GM18505 (cell line): ENCODE results near the gene EXTL2.
A peak's percentile ranks its signal among the peaks of the same experiment; 100 is the strongest.
"Not testable (repeated sequence)": the region's sequence is repeated elsewhere in the genome, so short reads cannot be mapped to it uniquely, and the experiment has no call there.

Experiments used
- ATAC-seq: cut with Tn5 transposase; IDR thresholded peaks from one replicate; pipeline ENCODE4 v1.9.1; 2021; ENCODE audit not compliant: unreplicated experiment
- POLR2A ChIP-seq: IDR thresholded peaks from 4 replicates; pipeline ENCODE4 v1.6.1; 2011; ENCODE audit warnings: borderline replicate concordance; ENCODE audit not compliant: insufficient read depth, insufficient read length; ENCODE audit errors: extremely low read depth

EXTL2 gene, protein sequence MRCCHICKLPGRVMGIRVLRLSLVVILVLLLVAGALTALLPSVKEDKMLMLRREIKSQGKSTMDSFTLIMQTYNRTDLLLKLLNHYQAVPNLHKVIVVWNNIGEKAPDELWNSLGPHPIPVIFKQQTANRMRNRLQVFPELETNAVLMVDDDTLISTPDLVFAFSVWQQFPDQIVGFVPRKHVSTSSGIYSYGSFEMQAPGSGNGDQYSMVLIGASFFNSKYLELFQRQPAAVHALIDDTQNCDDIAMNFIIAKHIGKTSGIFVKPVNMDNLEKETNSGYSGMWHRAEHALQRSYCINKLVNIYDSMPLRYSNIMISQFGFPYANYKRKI

DNA sequence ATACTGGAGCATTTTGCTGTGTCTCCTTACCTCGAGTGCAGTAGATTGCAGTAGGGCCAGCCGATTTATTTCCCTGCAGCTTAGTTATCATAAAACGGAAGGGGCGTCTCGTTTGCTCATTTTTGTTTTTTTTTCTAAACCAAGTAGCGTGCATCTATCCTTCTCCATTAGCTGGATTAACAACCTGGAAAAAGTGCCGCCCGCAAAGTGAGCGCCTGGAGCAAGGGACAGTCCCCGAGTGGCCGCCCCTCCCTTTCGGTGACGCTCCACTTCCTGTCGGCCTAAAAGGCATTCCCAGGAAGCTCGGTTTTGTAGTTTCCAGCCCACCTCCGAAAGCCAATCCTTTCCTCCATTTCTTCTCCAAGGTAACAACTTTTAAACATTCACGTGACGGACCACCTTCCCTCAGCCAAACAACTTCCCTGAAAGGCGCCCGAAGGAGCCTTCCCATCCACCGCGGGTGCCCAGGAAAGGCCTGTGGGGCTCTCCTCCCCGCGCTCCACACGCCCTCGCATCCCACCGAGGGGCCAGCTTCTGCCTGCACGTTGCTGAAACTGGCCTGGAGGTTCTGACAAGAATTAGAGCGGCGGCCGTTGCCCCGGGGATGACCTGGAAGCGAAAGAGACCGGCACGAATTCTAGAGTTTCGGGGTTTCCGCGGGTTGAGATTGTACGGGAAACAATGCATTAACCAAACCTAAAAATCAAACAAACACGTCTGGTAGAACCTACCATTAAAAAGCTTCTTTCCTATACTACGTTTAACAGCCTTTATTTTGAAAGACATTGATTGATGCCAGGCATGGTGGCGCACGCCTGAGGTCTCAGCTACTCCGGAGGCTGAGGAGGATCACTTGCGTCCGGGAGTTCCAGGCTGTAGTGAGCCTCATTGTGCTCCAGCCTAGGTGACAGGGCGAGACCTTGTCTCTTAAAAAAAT, at the start of gene EXTL2:
TSS of gene EXTL2 (minus strand) at position 240 of the 937 bp plus-strand sequence. CDS start 6,085 bp downstream, outside the sequence.
- peak; percentile 45 for ATAC-seq
- peak; percentile 12 for TF ChIP-seq POLR2A

DNA sequence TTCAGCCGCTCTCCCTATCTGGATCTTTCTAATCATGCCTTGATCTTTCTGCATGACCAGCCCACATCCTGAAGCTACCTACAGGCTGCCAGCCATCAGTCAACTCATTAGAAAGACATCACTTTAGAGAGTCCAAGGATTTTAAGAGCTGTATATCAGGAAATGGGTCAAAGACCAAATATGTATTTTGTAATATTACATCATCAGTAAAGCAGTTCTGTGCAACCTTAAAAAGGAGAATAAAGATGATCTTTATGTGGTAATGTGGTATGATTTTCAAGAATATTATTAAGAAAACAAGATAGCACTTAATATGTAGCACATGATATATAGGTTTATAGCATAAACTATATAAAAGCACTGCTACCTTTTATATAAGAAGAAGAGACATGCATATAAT, 48.9 kb upstream of the EXTL2 start:
- TF ChIP-seq POLR2A, result no peak
- no peak for ATAC-seq

DNA sequence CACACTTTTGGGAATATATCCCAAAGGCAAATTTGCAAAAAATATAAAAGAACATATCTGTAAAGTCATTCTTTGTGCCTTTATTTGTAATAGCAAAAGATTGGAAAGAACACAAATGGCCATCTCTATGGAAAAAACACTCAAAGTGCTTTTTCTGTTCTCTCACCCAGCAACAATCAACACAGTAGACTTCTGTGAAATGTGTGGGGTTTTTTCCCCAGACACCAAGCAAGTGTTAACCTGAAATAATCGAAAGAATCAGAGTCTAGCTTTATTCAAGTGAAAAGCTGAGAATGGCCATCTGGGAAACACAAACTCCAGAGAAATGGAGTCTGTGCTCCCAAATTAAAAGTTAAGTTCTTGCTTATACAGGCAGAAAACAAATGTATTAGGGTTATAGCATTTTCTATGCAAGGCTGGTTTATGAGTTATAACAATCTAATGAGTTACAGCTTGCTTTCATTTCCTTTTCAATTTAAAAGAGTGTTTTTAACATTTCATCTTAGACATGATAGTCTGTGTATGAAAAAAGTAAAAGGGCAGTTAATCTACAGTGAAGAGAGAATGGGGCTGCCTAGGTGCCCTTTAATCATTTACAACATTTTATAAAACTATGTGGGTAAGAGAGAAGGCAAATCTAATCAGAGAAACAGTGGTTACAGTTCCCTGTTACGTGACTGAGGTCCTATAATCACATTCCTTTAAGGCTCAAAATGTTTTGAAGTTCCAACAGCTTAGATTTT, 47.8 kb upstream of the EXTL2 start:
- no peak for ATAC-seq
- no peak for TF ChIP-seq POLR2A

DNA sequence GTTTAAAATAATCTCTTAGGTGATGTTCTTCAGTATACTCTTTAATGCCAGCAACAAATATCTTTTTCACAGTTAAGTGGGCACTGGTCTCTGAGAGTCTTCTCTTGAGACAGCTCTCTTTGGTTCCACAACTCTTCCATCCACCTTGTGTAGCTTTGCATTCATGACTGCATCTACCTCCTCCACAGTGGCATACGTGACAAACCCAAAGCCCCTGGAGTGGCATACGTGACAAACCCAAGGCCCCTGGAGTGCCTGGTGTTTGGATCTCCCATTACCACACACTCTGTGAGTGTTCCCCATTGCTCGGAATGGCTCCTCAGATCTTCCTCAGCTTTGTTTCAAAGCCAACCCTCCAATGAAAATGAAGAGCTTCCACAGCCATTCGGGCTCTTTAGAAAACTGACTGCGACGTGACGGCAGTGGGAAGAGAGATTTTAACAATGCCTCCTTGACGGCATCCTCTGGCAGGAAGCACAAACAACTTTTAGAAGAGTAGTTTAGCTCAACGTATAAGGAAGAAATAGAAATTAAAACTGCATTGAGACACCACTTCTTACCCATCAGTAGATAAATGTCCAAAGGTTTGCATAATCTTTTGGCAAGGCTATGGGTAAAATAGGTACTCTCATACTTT, 47.1 kb upstream of the EXTL2 start:
- TF ChIP-seq POLR2A, result no peak
- ATAC-seq, result no peak

DNA sequence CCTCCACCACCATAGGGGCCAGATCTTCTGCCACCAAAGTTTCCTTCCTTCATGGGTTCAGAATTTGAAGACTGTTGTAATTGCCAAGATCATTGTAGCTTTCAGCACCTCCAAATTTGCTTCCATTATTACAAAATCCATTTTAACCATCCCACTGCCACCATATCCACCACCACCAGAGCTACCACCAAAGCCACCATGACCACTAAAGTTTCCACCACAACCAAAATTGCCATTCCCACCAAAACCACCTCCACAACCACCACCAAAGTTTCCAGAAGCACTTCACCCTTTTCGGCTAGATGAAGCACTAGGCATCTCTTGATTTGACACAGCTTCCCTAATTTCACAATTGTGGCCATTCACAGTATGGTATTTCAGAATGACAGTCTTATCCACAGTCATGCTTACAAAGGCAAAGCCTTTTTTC, 46.5 kb upstream of the EXTL2 start:
- no peak for ATAC-seq
- TF ChIP-seq POLR2A, result no peak

DNA sequence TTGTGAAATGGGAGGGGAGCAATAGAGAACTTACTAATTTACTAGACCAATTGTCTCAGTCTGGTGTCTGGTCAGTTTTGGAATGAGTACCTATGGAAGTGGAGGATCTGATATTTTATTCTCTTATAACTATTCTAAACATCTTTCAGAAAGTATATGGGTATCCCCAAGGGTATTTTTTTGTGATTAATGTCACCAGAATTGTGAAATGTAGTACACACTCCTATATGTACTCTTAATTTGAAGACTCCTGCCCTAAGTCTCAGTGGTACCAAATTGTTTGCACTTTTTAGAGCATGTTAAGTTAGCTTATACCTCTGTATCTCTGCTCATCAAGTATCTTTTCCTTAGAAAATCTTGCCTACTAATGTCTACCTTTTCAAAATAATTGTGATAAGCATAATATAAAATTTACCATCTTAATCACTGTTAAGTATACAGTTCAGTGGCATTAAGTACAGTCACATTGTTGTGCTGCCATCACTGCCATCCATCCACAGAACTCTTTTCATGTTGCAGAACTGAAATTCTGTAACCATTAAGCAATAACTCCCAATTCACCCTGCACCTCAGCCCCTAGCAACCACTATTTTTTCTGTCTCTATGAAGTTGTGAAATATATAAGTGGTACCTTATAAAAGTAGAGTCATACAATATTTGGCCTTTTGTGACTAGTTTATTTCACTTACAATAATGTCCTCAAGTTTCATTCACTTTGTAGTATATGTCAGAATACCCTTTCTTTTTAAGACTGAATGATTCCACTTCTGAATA, 41.7 kb upstream of the EXTL2 start:
- TF ChIP-seq POLR2A, result no peak
- ATAC-seq, result no peak

DNA sequence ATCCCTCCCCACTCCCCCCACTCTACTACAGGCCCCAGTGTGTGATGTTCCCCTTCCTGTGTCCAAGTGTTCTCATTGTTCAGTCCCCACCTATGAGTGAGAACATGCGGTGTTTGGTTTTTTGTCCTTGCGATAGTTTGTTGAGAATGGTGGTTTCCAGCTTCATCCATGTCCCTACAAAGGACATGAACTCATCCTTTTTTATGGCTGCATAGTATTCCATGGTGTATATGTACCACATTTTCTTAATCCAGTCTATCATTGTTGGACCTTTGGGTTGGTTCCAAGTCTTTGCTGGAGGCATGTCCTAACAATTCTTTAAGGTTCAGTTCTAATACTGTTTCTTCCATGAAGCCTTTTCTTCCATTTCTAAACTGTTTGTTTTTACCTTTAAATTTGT, 38.9 kb upstream of the EXTL2 start:
- not testable (repeated sequence) for ATAC-seq

DNA sequence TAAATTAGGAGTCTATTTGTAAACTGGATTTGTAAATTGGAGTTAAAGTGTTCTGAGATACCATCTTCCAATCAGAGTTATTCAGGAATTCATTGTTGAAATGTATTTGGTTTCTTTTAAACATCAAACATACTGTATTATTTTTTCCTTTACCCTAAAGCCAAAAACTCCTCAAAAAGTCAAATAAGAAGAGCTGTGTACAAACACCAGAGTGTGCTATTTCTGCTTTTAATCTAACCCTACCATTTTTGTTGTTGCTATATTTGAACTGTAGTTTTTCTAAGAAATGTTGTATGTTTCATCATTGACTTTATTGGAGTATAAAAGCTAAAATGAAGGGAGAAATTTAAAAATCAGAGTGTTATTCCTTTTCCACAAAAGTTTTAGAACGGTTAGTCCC, 37.1 kb upstream of the EXTL2 start:
- TF ChIP-seq POLR2A, result no peak
- no peak for ATAC-seq

DNA sequence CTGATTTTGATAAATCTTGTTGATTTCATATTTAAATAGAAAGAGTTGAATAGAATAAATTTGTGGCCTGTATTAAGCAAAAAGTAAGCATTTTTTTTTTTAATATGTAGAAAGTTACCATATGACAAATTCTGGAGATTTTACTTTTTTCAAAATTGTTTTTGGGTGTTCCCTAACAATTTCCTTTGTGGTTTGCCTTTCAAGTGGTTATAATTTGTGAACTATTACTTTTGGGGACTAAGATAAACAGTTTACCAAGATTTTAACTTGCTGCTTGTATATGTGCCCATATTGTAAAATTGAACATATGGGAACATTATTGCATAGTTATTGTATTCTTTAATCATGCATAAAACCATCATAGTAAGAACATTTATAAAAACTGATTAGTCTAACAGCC, 35.9 kb upstream of the EXTL2 start:
- no peak for ATAC-seq
- no peak for TF ChIP-seq POLR2A

DNA sequence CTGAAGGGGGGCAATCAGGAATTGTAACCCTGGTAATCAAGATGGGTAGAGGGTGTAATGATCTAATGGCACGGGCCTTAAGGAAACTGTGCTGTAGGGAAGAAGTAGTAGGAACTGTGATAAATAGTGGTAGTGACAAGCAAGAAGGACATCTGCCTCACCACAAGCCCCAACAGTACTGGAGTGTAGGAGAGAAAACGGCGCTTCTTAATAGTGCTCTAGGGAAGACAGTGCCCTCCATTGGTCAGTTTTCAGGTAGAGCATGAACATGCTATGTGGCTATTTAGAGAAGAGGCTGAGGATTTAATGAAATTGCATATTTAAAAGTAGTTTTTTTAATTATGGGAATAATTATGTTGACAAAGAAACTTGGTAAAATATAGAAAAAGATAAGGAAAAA, 33.5 kb upstream of the EXTL2 start:
- ATAC-seq, result no peak
- no peak for TF ChIP-seq POLR2A

DNA sequence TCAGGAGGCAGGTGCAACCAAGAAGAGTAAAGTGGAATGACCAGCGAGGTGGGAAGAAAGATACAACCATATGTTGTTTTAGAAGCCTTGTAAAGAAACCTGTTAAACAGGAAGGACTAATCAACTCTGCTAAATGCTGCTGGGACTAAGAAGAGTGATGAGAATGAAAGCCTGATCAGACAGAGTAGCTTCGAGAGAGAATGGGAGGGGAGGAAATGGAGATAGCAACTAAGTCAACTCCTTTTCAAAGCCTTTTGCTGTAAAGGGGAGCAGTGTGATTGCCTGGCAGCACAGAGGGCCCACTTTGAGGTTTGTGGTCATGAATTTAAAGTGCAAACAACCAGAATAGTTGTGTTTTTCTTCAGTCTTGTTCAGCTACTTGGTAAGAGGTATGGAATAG, 32.6 kb upstream of the EXTL2 start:
- TF ChIP-seq POLR2A, result no peak
- peak; percentile 79 for ATAC-seq

DNA sequence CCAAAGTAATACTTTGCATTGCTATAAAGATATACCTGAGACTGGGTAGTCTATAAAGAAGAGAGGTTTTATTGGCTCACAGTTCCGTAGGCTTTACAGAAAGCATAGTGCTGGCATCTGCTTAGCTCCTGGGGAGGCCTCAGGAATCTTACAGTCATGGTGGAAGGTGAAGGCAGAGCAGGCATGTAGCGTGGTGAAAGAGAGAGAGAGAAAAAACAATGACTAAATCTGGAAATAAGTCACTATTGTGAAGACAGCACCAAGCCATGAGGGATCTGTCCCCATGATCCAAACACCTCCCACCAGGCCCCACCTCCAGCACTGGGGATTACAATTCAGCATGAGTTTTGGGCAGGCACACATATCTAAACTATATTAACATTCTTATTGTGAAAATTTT, 31.6 kb upstream of the EXTL2 start:
- no peak for ATAC-seq
- TF ChIP-seq POLR2A, result no peak
